IMR-90 (cell line): ENCODE results near the gene ABHD17C. TPM values are rescaled to one million over a fixed set of nuclear protein-coding genes. Genes with fewer than 3 reads are reported as not detected.

Experiments
- ATAC-seq: fragments of 200-7000 bp; cut with Tn5 transposase; 2 replicates; pipeline ENCODE4 v1.9.1; 2020; ENCODE audit warnings: low read depth, mild to moderate bottlenecking, moderate library complexity
- BruUV-seq: library from RNA; stranded (reverse); fragments of 400-500 nt; replicated peaks from 2 replicates; lab custom pipeline; 2021; lab: Mats Ljungman, UMichigan
- CTCF ChIA-PET: fragments of 300-600 bp; formaldehyde crosslinking; extraction: SDS; loops from one replicate; lab custom pipeline; 2021; ENCODE audit warnings: antibody characterized with exemption; lab: Yijun Ruan, JAX
- POLR2A ChIA-PET: fragments of 300-600 bp; sonication (Branson Sonifier 250); formaldehyde crosslinking; loops from one replicate; lab custom pipeline; 2022; ENCODE audit warnings: antibody characterized with exemption; ENCODE audit not compliant: unreplicated experiment; lab: Charles Lee
- DNase-seq: peaks from one replicate; pipeline ENCODE4 v3.0.0; 2013
- H2AFZ ChIP-seq: replicated peaks from 2 replicates; pipeline ENCODE3; 2013; ENCODE audit warnings: low read length, mild to moderate bottlenecking; ENCODE audit not compliant: poor library complexity
- H2AK5ac ChIP-seq: 2 replicates; pipeline ENCODE4 v1.6.1; 2013; ENCODE audit warnings: low read depth, low read length, inconsistent platforms
- H2AK9ac ChIP-seq: replicated peaks from 2 replicates; pipeline ENCODE3; 2013; ENCODE audit warnings: mild to moderate bottlenecking, low read depth, low read length, moderate library complexity; ENCODE audit not compliant: poor library complexity
- H2BK120ac ChIP-seq: 2 replicates; pipeline ENCODE4 v1.6.1; 2013; ENCODE audit warnings: low read depth, low read length, inconsistent platforms
- H2BK15ac ChIP-seq: 3 replicates; pipeline ENCODE4 v1.6.1; 2013; ENCODE audit warnings: low read depth, low read length, inconsistent platforms
- H2BK20ac ChIP-seq: 2 replicates; pipeline ENCODE4 v1.6.1; 2013; ENCODE audit warnings: low read depth, mild to moderate bottlenecking, inconsistent platforms, low read length, moderate library complexity
- H2BK5ac ChIP-seq: 2 replicates; pipeline ENCODE4 v1.6.1; 2013; ENCODE audit warnings: mild to moderate bottlenecking, low read depth, low read length, inconsistent platforms; ENCODE audit not compliant: poor library complexity, severe bottlenecking
- H3K14ac ChIP-seq: replicated peaks from 2 replicates; pipeline ENCODE4 v1.6.1; 2013; ENCODE audit warnings: low read depth, low read length, inconsistent platforms
- H3K18ac ChIP-seq: 2 replicates; pipeline ENCODE4 v1.6.1; 2013; ENCODE audit warnings: low read depth, low read length, control low read depth
- H3K23ac ChIP-seq: 2 replicates; pipeline ENCODE4 v1.6.1; 2013; ENCODE audit warnings: low read depth, low read length, inconsistent platforms
- H3K27ac ChIP-seq: 2 replicates; pipeline ENCODE4 v1.5.1; 2013; ENCODE audit warnings: mild to moderate bottlenecking, control low read depth, low read length; ENCODE audit not compliant: insufficient read depth
- H3K27me3 ChIP-seq: 2 replicates; pipeline ENCODE4 v1.6.1; 2013; ENCODE audit warnings: low read length; ENCODE audit not compliant: control insufficient read depth, insufficient read depth
- H3K36me3 ChIP-seq: 2 replicates; pipeline ENCODE4 v1.6.1; 2013; ENCODE audit warnings: low read length, mixed read lengths; ENCODE audit not compliant: control insufficient read depth, insufficient read depth
- H3K4ac ChIP-seq: 2 replicates; pipeline ENCODE4 v1.6.1; 2013; ENCODE audit warnings: low read depth, low read length, inconsistent platforms
- H3K4me1 ChIP-seq: 2 replicates; pipeline ENCODE4 v1.6.1; 2013; ENCODE audit warnings: low read length, mixed read lengths; ENCODE audit not compliant: control insufficient read depth, insufficient read depth
- H3K4me2 ChIP-seq: 2 replicates; pipeline ENCODE4 v1.6.1; 2013; ENCODE audit warnings: low read depth, mild to moderate bottlenecking, control low read depth, low read length, moderate library complexity
- H3K4me3 ChIP-seq: 2 replicates; pipeline ENCODE4 v1.5.1; 2013; ENCODE audit warnings: low read depth, mild to moderate bottlenecking, control low read depth, low read length, moderate library complexity; ENCODE audit not compliant: insufficient read depth
- H3K56ac ChIP-seq: 2 replicates; pipeline ENCODE4 v1.6.1; 2013; ENCODE audit warnings: low read length, inconsistent platforms; ENCODE audit not compliant: insufficient read depth; ENCODE audit errors: extremely low read depth
- H3K79me1 ChIP-seq, 2 experiments: 2 replicates each; pipeline ENCODE4 v1.6.1; 2013; ENCODE audit warnings: low read length in 2 of 2, inconsistent platforms in 1 of 2, low read depth in 1 of 2
- H3K9ac ChIP-seq: 2 replicates; pipeline ENCODE4 v1.6.1; 2013; ENCODE audit warnings: low read depth, low read length, control low read depth
- H3K9me1 ChIP-seq: 2 replicates; pipeline ENCODE4 v1.6.1; 2013; ENCODE audit warnings: low read length, inconsistent platforms; ENCODE audit not compliant: insufficient read depth
- H3K9me3 ChIP-seq: 2 replicates; pipeline ENCODE4 v1.6.1; 2013; ENCODE audit warnings: low read length; ENCODE audit not compliant: control insufficient read depth, insufficient read depth
- H4K20me1 ChIP-seq: 2 replicates; pipeline ENCODE4 v1.6.1; 2013; ENCODE audit warnings: low read length, inconsistent platforms; ENCODE audit not compliant: insufficient read depth
- H4K5ac ChIP-seq: 2 replicates; pipeline ENCODE4 v1.6.1; 2013; ENCODE audit warnings: mild to moderate bottlenecking, low read depth, low read length, control low read depth
- H4K8ac ChIP-seq, 2 experiments: 2 replicates each; pipeline ENCODE4 v1.6.1; 2013; ENCODE audit warnings: low read depth in 2 of 2, low read length in 2 of 2, control low read depth in 1 of 2, inconsistent platforms in 1 of 2
- H4K91ac ChIP-seq: 2 replicates; pipeline ENCODE4 v1.6.1; 2013; ENCODE audit warnings: low read depth, low read length, inconsistent platforms; ENCODE audit not compliant: insufficient read depth
- CEBPB ChIP-seq: IDR thresholded peaks from 2 replicates; pipeline ENCODE4 v1.6.1; 2012; ENCODE audit warnings: low read depth, low read length, improper control_type of control experiment
- NFE2L2 ChIP-seq: fragments of 150-350 bp; IDR thresholded peaks from 2 replicates; pipeline ENCODE4 v1.6.1; 2016; ENCODE audit warnings: low read depth, mild to moderate bottlenecking, low read length
- WGBS, 2 experiments: methylation state at CpG; one replicate each; pipeline versions ENCODE4 v1.1.5 to v1.1.7; 2013; ENCODE audit warnings: missing lambda C conversion rate in 2 of 2; ENCODE audit not compliant: insufficient read length in 1 of 2; ENCODE audit errors: extremely low coverage in 2 of 2; 5-methylcytosine and 5-hydroxymethylcytosine counted together
- dilution Hi-C: fragments of 300-500 bp; cut with HindIII; formaldehyde crosslinking; loops from one replicate; pipeline ENCODE4 v1.14.3; 2018; ENCODE audit warnings: low sequenced_read_pairs; ENCODE audit not compliant: unreplicated experiment
- in situ Hi-C: fragments of 300-500 bp; cut with MboI; formaldehyde crosslinking; loops from 3 replicates; pipeline ENCODE4 v1.14.3; 2019; ENCODE audit warnings: low sequenced_read_pairs, inconsistent platforms, mixed read lengths
- intact Hi-C: fragments of 100-400 bp; cut with micrococcal nuclease; formaldehyde crosslinking; loops from 2 replicates; pipeline ENCODE4 v1.10.0; 2022
- polyA plus RNA-seq, 3 experiments: library from polyadenylated mRNA; depleted of rRNA; stranded (reverse); fragments of >200 nt; gene quantifications; 2 replicates each; pipeline ENCODE4 v1.2.3, GENCODE V29; 2012; ENCODE audit warnings: low replicate concordance in 1 of 3
- total RNA-seq: library from RNA; depleted of rRNA; stranded (reverse); fragments of >200 nt; gene quantifications from 2 replicates; pipeline ENCODE4 v1.2.3, GENCODE V29; 2012

Gene ABHD17C
- total and polyA plus RNA-seq, 2 of the 4 experiments (the other 2 are of a cell fraction) = 5.4 to 10.3 TPM

- ChIA-PET POLR2A (no interaction called here), CTCF (interaction anchor here (1.3 kb wide), 1 partner anchor 24 kb away, joined by 3 read pairs; no protein-coding TSS in a partner anchor)
- no peak overlapping the region for H2AFZ ChIP-seq
- H3K14ac ChIP-seq = no peak overlapping the region
- no peak overlapping the region for H2AK5ac ChIP-seq
- in situ Hi-C loops = no loop called here
- no peak overlapping the region for H2BK120ac ChIP-seq
- H3K27ac ChIP-seq = no peak overlapping the region
- H4K8ac ChIP-seq = no peak overlapping the region
- H3K23ac ChIP-seq = no peak overlapping the region
- 0 out of 2 replicates have a peak, but pooled peaks cover 2% of the 10 kb centered on the region for H3K9me1 ChIP-seq
- no peaks in the 10 kb centered on the region for H3K27me3 ChIP-seq
- no peaks in the 10 kb centered on the region for H3K36me3 ChIP-seq
- no peak overlapping the region for H4K91ac ChIP-seq
- no peaks in the 10 kb centered on the region for H4K20me1 ChIP-seq
- no peak overlapping the region for H2AK9ac ChIP-seq
- TF ChIP-seq CEBPB (peak; percentile 28; the same call in 1 of the 2 replicates), NFE2L2 (no peak)
- intact Hi-C loops = no loop called here
- H2BK20ac ChIP-seq = no peak overlapping the region
- H3K9me3 ChIP-seq = no peaks in the 10 kb centered on the region
- ATAC-seq (no peak), DNase-seq (no peak)
- H3K4me2 ChIP-seq = no peak overlapping the region
- no peak overlapping the region for H2BK5ac ChIP-seq
- no peak overlapping the region for H3K18ac ChIP-seq
- no peak overlapping the region for H2BK15ac ChIP-seq
- H3K4me1 ChIP-seq = peaks cover 4% of the 10 kb centered on the region
- no peak overlapping the region for H4K5ac ChIP-seq
- 86% methylated on average over 2 of the region's 7 CpGs; no CpG with 5 or more reads in 1 of the 2 experiments for WGBS, 2 experiments
- H3K79me1 ChIP-seq = no peaks in the 10 kb centered on the region
- no peak overlapping the region for H3K56ac ChIP-seq
- no peak overlapping the region for H3K9ac ChIP-seq
- H3K4ac ChIP-seq = no peak overlapping the region; the same call in 1 of the 2 replicates
- dilution Hi-C loops = no loop called here
- no peak overlapping the region for H3K4me3 ChIP-seq
- no TSS peak for BruUV-seq
Measured at GRCh38 chr15:80662757-80663553, 32.2 kb upstream of the ABHD17C start.
